HepG2 (cell line): ENCODE measurements around the gene MAPK11. TPM values are rescaled to one million over a fixed set of nuclear protein-coding genes. Genes with fewer than 3 reads are reported as not detected.

ENCODE experiments used
- CENPT ChIP-seq: sonication (generic); formaldehyde crosslinking; IDR thresholded peaks from 2 replicates; pipeline ENCODE4 v1.8.0; 2022; ENCODE audit warnings: low read depth, mild to moderate bottlenecking, moderate library complexity, missing genetic modification reagents
- EHMT2 ChIP-seq: fragments of 200-600 bp; sonication (generic); IDR thresholded peaks from 2 replicates; pipeline ENCODE4 v1.7.0; 2017; ENCODE audit warnings: antibody characterized with exemption, low read depth, low read length, borderline replicate concordance
- HMGA1 ChIP-seq: sonication (generic); formaldehyde crosslinking; conservative IDR thresholded peaks from 2 replicates; pipeline ENCODE4 v1.4.0; 2020; ENCODE audit warnings: missing genetic modification reagents
- HNF4A ChIP-seq: sonication (generic); formaldehyde crosslinking; IDR thresholded peaks from 2 replicates; pipeline ENCODE4 v1.4.0; 2020; ENCODE audit warnings: missing genetic modification reagents
- HOXA9 ChIP-seq: sonication (generic); formaldehyde crosslinking; IDR thresholded peaks from 2 replicates; pipeline ENCODE4 v1.8.1; 2022; ENCODE audit warnings: missing genetic modification reagents, mild to moderate bottlenecking, moderate library complexity, borderline replicate concordance
- MED13 ChIP-seq: sonication (generic); formaldehyde crosslinking; IDR thresholded peaks from 2 replicates; pipeline ENCODE4 v1.5.0; 2020; ENCODE audit warnings: missing genetic modification reagents
- NFIC ChIP-seq: IDR thresholded peaks from 2 replicates; pipeline ENCODE4 v1.6.1; 2012; ENCODE audit warnings: mild to moderate bottlenecking, low read length, inconsistent platforms
- RORA ChIP-seq: sonication (generic); formaldehyde crosslinking; IDR thresholded peaks from 2 replicates; pipeline ENCODE4 v1.5.0; 2020; ENCODE audit warnings: mild to moderate bottlenecking, missing genetic modification reagents, moderate library complexity
- ZNF598 ChIP-seq: sonication (generic); formaldehyde crosslinking; IDR thresholded peaks from 2 replicates; pipeline ENCODE4 v1.5.1; 2020; ENCODE audit warnings: mild to moderate bottlenecking, missing genetic modification reagents, borderline replicate concordance
- polyA plus RNA-seq, 8 experiments: library from polyadenylated mRNA; depleted of rRNA in 3 of 8; stranded (reverse) in 7 of 8; unstranded in 1 of 8; fragments of >200 nt; fragmentation: Illumina TruSeq in 4 of 8; extraction: Trizol in 4 of 8; gene quantifications; 2 replicates each; pipeline versions ENCODE4 v1.2.1 to v1.2.3, GENCODE V29; 2011 to 2016; ENCODE audit warnings: low read depth in 4 of 8, missing spikeins in 1 of 8, mixed read lengths in 1 of 8; ENCODE audit not compliant: insufficient read depth in 1 of 8
- total RNA-seq, 5 experiments: library from RNA; depleted of rRNA; stranded (reverse); fragments of >200 nt; fragmentation: Illumina TruSeq; extraction: Trizol; gene quantifications; 2 replicates each; pipeline ENCODE4 v1.2.3, GENCODE V29; 2016; ENCODE audit warnings: low read depth in 1 of 5
- TF ChIP-seq, protein P1 (sequence below): IDR thresholded peaks from 2 replicates; pipeline ENCODE4 v1.6.1; 2012; ENCODE audit warnings: low read depth, low read length, improper control_type of control experiment
- TF ChIP-seq, protein P2 (sequence below): sonication (generic); formaldehyde crosslinking; IDR thresholded peaks from 2 replicates; pipeline ENCODE4 v1.5.1; 2020; ENCODE audit warnings: mild to moderate bottlenecking, missing genetic modification reagents, moderate library complexity
- TF ChIP-seq, protein P3 (sequence below): fragments of 450-650 bp; IDR thresholded peaks from 2 replicates; pipeline ENCODE4 v1.6.1; 2016
- TF ChIP-seq, protein P4 (sequence below): sonication (generic); formaldehyde crosslinking; IDR thresholded peaks from 2 replicates; pipeline ENCODE4 v1.4.0; 2020; ENCODE audit warnings: missing genetic modification reagents
- TF ChIP-seq, protein P5 (sequence below): IDR thresholded peaks from 2 replicates; pipeline ENCODE4 v1.6.1; 2016; ENCODE audit warnings: low read depth, control low read depth
- TF ChIP-seq, protein P6 (sequence below): sonication (generic); formaldehyde crosslinking; IDR thresholded peaks from 2 replicates; pipeline ENCODE4 v1.5.0; 2020; ENCODE audit warnings: missing genetic modification reagents
- TF ChIP-seq, protein P7 (sequence below): sonication (generic); formaldehyde crosslinking; IDR thresholded peaks from 2 replicates; pipeline ENCODE4 v1.4.0; 2020; ENCODE audit warnings: missing genetic modification reagents, borderline replicate concordance

The MAPK11 gene
- total and polyA plus RNA-seq, 2 of the 13 experiments (the other 11 are each of a cell fraction or from before 2014, with no cell fraction given) = 0.15 to 0.17 TPM

DNA sequence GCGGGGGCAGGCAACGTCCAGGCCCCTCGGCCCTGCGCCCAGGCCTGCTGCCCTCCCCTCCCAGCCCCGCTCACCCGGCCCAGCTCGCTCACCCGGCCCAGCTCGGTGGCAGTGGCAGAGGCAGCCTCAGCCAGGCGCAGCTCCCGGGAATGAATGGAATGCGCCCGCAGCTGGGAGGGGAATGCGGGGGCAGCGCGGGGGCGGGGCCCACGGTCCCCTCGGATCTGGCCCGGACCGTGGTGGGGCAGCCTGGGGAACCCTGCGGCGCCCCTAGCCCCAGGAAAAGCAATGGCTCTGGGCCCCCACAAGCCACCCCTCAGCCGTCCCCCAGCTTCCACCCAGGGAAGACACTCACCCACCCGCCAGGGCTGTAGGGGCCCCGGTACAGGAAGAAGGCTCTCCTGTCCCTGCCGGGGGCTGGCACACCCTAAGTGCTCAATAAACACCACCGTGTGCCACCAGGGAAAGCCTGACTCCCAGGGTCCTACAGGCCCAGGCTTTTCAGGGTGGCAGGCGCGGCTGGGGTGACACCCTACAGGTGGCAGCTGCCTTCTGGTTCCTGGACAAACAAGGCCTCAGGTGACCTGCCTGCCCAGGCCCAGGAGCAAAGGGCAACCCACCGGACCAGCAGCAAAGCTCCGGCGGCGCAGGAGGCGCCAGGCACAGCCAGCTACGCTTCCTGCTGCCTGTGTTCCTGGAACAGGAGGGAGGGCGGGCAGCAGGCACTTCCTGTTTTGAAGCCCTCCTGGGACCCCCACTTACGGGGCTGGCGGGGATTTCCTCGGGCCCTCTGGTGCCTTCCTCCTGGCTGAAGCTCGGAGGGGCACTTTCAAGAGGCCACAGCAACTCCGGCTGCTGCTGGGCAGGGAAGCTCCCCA is 23.5 kb upstream of the MAPK11 start (continued):
- TF ChIP-seq, protein P1, sequence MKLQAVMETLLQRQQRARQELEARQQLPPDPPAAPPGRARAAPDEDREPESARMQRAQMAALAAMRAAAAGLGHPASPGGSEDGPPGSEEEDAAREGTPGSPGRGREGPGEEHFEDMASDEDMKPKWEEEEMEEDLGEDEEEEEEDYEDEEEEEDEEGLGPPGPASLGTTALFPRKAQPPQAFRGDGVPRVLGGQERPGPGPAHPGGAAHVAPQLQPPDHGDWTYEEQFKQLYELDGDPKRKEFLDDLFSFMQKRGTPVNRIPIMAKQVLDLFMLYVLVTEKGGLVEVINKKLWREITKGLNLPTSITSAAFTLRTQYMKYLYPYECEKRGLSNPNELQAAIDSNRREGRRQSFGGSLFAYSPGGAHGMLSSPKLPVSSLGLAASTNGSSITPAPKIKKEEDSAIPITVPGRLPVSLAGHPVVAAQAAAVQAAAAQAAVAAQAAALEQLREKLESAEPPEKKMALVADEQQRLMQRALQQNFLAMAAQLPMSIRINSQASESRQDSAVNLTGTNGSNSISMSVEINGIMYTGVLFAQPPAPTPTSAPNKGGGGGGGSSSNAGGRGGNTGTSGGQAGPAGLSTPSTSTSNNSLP = no peak
- TF ChIP-seq, protein P2, sequence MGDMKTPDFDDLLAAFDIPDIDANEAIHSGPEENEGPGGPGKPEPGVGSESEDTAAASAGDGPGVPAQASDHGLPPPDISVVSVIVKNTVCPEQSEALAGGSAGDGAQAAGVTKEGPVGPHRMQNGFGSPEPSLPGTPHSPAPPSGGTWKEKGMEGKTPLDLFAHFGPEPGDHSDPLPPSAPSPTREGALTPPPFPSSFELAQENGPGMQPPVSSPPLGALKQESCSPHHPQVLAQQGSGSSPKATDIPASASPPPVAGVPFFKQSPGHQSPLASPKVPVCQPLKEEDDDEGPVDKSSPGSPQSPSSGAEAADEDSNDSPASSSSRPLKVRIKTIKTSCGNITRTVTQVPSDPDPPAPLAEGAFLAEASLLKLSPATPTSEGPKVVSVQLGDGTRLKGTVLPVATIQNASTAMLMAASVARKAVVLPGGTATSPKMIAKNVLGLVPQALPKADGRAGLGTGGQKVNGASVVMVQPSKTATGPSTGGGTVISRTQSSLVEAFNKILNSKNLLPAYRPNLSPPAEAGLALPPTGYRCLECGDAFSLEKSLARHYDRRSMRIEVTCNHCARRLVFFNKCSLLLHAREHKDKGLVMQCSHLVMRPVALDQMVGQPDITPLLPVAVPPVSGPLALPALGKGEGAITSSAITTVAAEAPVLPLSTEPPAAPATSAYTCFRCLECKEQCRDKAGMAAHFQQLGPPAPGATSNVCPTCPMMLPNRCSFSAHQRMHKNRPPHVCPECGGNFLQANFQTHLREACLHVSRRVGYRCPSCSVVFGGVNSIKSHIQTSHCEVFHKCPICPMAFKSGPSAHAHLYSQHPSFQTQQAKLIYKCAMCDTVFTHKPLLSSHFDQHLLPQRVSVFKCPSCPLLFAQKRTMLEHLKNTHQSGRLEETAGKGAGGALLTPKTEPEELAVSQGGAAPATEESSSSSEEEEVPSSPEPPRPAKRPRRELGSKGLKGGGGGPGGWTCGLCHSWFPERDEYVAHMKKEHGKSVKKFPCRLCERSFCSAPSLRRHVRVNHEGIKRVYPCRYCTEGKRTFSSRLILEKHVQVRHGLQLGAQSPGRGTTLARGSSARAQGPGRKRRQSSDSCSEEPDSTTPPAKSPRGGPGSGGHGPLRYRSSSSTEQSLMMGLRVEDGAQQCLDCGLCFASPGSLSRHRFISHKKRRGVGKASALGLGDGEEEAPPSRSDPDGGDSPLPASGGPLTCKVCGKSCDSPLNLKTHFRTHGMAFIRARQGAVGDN = peak; percentile 99
- TF ChIP-seq, protein P3, sequence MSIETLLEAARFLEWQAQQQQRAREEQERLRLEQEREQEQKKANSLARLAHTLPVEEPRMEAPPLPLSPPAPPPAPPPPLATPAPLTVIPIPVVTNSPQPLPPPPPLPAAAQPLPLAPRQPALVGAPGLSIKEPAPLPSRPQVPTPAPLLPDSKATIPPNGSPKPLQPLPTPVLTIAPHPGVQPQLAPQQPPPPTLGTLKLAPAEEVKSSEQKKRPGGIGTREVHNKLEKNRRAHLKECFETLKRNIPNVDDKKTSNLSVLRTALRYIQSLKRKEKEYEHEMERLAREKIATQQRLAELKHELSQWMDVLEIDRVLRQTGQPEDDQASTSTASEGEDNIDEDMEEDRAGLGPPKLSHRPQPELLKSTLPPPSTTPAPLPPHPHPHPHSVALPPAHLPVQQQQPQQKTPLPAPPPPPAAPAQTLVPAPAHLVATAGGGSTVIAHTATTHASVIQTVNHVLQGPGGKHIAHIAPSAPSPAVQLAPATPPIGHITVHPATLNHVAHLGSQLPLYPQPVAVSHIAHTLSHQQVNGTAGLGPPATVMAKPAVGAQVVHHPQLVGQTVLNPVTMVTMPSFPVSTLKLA = no peak
- TF ChIP-seq RORA (no peak), HMGA1 (CRISPR knock-in tag) (no peak), HNF4A (CRISPR knock-in tag) (peak; percentile 98), MED13 (CRISPR knock-in tag) (peak; percentile 85), NFIC (no peak), EHMT2 (no peak), CENPT (CRISPR knock-in tag) (no peak), HOXA9 (CRISPR knock-in tag) (no peak), ZNF598 (CRISPR knock-in tag) (no peak; the same call in 1 of the 2 replicates)
- TF ChIP-seq, protein P4, sequence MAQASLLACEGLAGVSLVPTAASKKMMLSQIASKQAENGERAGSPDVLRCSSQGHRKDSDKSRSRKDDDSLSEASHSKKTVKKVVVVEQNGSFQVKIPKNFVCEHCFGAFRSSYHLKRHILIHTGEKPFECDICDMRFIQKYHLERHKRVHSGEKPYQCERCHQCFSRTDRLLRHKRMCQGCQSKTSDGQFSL = peak; percentile 89
- TF ChIP-seq, protein P5, sequence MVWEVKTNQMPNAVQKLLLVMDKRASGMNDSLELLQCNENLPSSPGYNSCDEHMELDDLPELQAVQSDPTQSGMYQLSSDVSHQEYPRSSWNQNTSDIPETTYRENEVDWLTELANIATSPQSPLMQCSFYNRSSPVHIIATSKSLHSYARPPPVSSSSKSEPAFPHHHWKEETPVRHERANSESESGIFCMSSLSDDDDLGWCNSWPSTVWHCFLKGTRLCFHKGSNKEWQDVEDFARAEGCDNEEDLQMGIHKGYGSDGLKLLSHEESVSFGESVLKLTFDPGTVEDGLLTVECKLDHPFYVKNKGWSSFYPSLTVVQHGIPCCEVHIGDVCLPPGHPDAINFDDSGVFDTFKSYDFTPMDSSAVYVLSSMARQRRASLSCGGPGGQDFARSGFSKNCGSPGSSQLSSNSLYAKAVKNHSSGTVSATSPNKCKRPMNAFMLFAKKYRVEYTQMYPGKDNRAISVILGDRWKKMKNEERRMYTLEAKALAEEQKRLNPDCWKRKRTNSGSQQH (CRISPR knock-in tag) = peak; percentile 34; the same call in 1 of the 2 replicates
- TF ChIP-seq, protein P6, sequence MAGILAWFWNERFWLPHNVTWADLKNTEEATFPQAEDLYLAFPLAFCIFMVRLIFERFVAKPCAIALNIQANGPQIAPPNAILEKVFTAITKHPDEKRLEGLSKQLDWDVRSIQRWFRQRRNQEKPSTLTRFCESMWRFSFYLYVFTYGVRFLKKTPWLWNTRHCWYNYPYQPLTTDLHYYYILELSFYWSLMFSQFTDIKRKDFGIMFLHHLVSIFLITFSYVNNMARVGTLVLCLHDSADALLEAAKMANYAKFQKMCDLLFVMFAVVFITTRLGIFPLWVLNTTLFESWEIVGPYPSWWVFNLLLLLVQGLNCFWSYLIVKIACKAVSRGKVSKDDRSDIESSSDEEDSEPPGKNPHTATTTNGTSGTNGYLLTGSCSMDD (CRISPR knock-in tag) = peak; percentile 71; the same call in 1 of the 2 replicates
- TF ChIP-seq, protein P7, sequence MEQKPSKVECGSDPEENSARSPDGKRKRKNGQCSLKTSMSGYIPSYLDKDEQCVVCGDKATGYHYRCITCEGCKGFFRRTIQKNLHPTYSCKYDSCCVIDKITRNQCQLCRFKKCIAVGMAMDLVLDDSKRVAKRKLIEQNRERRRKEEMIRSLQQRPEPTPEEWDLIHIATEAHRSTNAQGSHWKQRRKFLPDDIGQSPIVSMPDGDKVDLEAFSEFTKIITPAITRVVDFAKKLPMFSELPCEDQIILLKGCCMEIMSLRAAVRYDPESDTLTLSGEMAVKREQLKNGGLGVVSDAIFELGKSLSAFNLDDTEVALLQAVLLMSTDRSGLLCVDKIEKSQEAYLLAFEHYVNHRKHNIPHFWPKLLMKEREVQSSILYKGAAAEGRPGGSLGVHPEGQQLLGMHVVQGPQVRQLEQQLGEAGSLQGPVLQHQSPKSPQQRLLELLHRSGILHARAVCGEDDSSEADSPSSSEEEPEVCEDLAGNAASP (CRISPR knock-in tag) = peak; percentile 100
